RWPE2 (cell line): ENCODE data around the gene OBSCN.

Experiments
- ATAC-seq: fragments of 200-7000 bp; cut with Tn5 transposase; 3 replicates; pipeline ENCODE4 v1.9.1; 2021; ENCODE audit warnings: low read depth
- DNase-seq: peaks from one replicate; pipeline ENCODE4 v3.0.0-alpha.2; 2020; ENCODE audit warnings: low spot score
- H3K27ac ChIP-seq: fragments of 450-650 bp; 2 replicates; pipeline ENCODE4 v1.5.1; 2017; ENCODE audit warnings: mild to moderate bottlenecking; ENCODE audit not compliant: poor library complexity, severe bottlenecking
- H3K27me3 ChIP-seq: fragments of 250-450 bp; sonication (Bioruptor Pico); 2 replicates; pipeline ENCODE4 v1.5.1; 2021; ENCODE audit warnings: mild to moderate bottlenecking, moderate library complexity; ENCODE audit not compliant: insufficient read depth, poor library complexity, severe bottlenecking
- H3K36me3 ChIP-seq: fragments of 250-450 bp; sonication (Bioruptor Pico); 2 replicates; pipeline ENCODE4 v1.5.1; 2020; ENCODE audit warnings: low read depth, mild to moderate bottlenecking, moderate library complexity
- H3K4me1 ChIP-seq: fragments of 250-450 bp; sonication (Bioruptor Pico); 2 replicates; pipeline ENCODE4 v1.5.1; 2021; ENCODE audit warnings: mild to moderate bottlenecking, moderate library complexity; ENCODE audit not compliant: insufficient read depth, poor library complexity, severe bottlenecking
- H3K4me3 ChIP-seq: fragments of 250-450 bp; sonication (Bioruptor Pico); 2 replicates; pipeline ENCODE4 v1.5.1; 2021; ENCODE audit warnings: mild to moderate bottlenecking, moderate library complexity; ENCODE audit not compliant: severe bottlenecking
- H3K9me3 ChIP-seq: fragments of 250-450 bp; sonication (Bioruptor Pico); 2 replicates; pipeline ENCODE4 v1.5.1; 2021; ENCODE audit warnings: mild to moderate bottlenecking, moderate library complexity; ENCODE audit not compliant: severe bottlenecking
- TF ChIP-seq, protein P1 (sequence below): fragments of 450-650 bp; IDR thresholded peaks from one replicate; pipeline ENCODE4 v1.5.1; 2017; ENCODE audit warnings: mild to moderate bottlenecking, moderate library complexity; ENCODE audit not compliant: poor library complexity, severe bottlenecking

OBSCN gene

DNA sequence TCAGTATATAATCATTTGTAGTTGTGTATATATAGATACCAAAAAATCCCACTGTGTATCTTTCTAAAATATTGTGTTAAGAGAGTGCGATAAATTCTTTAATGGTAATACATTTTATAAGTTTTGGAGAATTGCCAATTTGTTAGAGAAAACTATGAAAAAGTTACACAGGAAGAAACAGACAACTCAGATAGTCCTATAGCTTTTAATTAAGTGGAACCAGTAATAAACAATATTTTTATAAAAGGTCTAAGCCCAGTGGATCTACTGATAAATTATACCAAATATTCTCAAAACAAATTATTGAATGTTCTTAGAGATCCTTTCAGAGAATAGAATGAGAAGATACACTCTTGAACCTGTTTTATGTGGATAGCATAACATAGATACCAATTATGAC lies 50.6 kb downstream of the OBSCN start:
- Histone ChIP-seq H3K4me1 (no peaks in the 10 kb centered on the region), H3K27ac (no peak overlapping the region), H3K4me3 (no peak overlapping the region), H3K9me3 (no peaks in the 10 kb centered on the region), H3K36me3 (no peaks in the 10 kb centered on the region), H3K27me3 (no peaks in the 10 kb centered on the region)
- ATAC-seq: no peak
- no peak for DNase-seq
- TF ChIP-seq, protein P1, sequence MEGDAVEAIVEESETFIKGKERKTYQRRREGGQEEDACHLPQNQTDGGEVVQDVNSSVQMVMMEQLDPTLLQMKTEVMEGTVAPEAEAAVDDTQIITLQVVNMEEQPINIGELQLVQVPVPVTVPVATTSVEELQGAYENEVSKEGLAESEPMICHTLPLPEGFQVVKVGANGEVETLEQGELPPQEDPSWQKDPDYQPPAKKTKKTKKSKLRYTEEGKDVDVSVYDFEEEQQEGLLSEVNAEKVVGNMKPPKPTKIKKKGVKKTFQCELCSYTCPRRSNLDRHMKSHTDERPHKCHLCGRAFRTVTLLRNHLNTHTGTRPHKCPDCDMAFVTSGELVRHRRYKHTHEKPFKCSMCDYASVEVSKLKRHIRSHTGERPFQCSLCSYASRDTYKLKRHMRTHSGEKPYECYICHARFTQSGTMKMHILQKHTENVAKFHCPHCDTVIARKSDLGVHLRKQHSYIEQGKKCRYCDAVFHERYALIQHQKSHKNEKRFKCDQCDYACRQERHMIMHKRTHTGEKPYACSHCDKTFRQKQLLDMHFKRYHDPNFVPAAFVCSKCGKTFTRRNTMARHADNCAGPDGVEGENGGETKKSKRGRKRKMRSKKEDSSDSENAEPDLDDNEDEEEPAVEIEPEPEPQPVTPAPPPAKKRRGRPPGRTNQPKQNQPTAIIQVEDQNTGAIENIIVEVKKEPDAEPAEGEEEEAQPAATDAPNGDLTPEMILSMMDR: no peak

DNA sequence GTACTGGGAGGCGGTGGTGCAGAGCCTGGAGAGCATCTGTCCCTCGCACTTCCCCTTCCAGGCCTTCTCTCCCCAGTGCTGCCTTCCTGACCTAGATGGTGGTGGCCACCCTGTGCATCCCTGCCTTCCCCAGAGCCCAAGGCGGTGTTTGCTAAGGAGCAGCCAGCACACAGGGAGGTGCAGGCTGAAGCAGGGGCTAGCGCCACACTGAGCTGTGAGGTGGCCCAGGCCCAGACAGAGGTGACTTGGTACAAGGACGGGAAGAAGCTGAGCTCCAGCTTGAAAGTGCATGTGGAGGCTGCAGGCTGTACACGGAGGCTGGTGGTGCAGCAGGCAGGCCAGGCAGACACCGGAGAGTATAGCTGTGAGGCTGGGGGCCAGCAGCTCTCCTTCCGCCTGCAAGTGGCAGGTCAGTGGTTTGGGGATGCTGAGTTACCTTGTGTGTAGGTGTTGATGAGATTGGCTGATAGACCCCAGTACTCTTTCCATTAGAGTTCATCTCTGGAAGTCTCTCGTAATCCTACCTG lies 51.6 kb downstream of the OBSCN start:
- H3K27ac ChIP-seq: no peak overlapping the region
- H3K27me3 ChIP-seq: no peaks in the 10 kb centered on the region
- TF ChIP-seq, protein P1: no peak
- H3K9me3 ChIP-seq: no peaks in the 10 kb centered on the region
- no peaks in the 10 kb centered on the region for H3K4me1 ChIP-seq
- ATAC-seq (no peak), DNase-seq (no peak)
- no peak overlapping the region for H3K4me3 ChIP-seq
- no peaks in the 10 kb centered on the region for H3K36me3 ChIP-seq

DNA sequence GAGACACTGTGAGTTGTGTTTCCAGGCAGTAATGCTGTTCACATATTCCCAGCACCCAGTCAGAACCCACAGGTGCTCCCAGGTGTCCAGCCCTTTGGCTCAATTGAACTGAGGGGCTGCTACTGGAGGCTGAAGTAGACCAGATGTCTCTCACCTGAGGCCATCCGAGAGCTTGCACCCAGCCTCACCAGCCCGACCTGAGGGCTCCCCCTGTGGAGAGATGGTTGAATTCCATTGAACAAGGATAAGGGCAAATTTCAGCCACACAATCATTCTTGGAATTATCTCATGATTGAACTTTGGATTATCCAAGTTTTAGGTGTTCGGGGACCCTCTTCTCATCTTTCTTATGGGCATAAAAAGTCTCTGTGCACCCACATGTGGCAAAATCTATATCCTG lies 52.1 kb downstream of the OBSCN start:
- Histone ChIP-seq H3K4me1 (no peaks in the 10 kb centered on the region), H3K36me3 (no peaks in the 10 kb centered on the region)

DNA sequence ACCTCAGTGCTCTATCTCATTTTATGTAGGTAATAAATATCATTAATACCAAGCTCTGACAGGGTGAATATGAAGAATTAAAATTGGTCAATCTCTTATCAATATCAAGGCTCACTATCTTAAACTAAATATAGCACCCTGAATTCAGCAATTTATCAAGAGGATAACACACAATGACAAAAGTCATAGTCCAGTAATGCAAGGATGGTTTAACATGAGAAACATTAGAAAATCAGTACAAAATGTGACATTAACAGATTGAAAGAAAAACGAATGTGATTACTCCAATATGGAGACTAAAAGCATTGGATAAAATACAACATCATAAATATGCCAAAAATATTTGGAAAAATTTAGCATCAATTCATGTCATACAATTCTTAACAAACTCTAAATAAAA lies 53.9 kb downstream of the OBSCN start:
- Histone ChIP-seq H3K36me3 (no peaks in the 10 kb centered on the region), H3K4me1 (no peaks in the 10 kb centered on the region), H3K27me3 (no peaks in the 10 kb centered on the region), H3K27ac (no peak overlapping the region), H3K9me3 (no peaks in the 10 kb centered on the region), H3K4me3 (no peak overlapping the region)
- DNase-seq (no peak), ATAC-seq (no peak)
- TF ChIP-seq, protein P1: no peak

More for the DNA sequence above, 52.1 kb downstream of the OBSCN start:
- TF ChIP-seq, protein P1: no peak
- Histone ChIP-seq H3K27me3 (no peaks in the 10 kb centered on the region), H3K9me3 (no peaks in the 10 kb centered on the region), H3K4me3 (no peak overlapping the region), H3K27ac (no peak overlapping the region)
- ATAC-seq (no peak), DNase-seq (no peak)

DNA sequence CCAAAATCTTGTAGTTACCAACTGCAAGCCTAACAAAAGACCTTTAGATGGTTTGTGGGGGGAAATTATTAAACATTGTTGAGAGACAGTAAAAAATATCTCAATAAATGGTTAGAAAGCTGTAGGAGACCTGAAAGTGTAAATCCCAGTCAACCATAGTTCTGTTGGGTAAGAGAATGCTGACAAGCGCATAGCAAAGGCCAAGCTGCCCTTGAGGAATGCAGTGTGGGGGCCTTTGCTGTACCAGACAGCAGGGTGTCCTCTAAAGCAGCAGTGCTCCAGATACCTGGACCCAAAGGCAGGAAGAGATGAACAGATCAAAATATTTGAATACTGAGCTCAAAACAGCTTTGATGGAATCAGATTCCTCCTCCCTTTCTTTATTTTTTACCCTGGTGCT lies 54.6 kb downstream of the OBSCN start:
- no peak for DNase-seq
- Histone ChIP-seq H3K27ac (no peak overlapping the region), H3K36me3 (no peaks in the 10 kb centered on the region), H3K9me3 (no peaks in the 10 kb centered on the region), H3K4me3 (no peak overlapping the region), H3K4me1 (no peaks in the 10 kb centered on the region), H3K27me3 (no peaks in the 10 kb centered on the region)
- ATAC-seq: no peak
- TF ChIP-seq, protein P1: no peak
